GM21576 (cell line): ENCODE measurements around the gene EXTL2.
A peak's percentile ranks its signal among the peaks of the same experiment; 100 is the strongest.
"Not testable (repeated sequence)": the region's sequence is repeated elsewhere in the genome, so short reads cannot be mapped to it uniquely, and the experiment has no call there.

Experiments
- ATAC-seq: cut with Tn5 transposase; IDR thresholded peaks from one replicate; pipeline ENCODE4 v1.9.1; 2021; ENCODE audit warnings: mild to moderate bottlenecking, moderate library complexity; ENCODE audit not compliant: unreplicated experiment

Gene EXTL2, protein sequence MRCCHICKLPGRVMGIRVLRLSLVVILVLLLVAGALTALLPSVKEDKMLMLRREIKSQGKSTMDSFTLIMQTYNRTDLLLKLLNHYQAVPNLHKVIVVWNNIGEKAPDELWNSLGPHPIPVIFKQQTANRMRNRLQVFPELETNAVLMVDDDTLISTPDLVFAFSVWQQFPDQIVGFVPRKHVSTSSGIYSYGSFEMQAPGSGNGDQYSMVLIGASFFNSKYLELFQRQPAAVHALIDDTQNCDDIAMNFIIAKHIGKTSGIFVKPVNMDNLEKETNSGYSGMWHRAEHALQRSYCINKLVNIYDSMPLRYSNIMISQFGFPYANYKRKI

DNA sequence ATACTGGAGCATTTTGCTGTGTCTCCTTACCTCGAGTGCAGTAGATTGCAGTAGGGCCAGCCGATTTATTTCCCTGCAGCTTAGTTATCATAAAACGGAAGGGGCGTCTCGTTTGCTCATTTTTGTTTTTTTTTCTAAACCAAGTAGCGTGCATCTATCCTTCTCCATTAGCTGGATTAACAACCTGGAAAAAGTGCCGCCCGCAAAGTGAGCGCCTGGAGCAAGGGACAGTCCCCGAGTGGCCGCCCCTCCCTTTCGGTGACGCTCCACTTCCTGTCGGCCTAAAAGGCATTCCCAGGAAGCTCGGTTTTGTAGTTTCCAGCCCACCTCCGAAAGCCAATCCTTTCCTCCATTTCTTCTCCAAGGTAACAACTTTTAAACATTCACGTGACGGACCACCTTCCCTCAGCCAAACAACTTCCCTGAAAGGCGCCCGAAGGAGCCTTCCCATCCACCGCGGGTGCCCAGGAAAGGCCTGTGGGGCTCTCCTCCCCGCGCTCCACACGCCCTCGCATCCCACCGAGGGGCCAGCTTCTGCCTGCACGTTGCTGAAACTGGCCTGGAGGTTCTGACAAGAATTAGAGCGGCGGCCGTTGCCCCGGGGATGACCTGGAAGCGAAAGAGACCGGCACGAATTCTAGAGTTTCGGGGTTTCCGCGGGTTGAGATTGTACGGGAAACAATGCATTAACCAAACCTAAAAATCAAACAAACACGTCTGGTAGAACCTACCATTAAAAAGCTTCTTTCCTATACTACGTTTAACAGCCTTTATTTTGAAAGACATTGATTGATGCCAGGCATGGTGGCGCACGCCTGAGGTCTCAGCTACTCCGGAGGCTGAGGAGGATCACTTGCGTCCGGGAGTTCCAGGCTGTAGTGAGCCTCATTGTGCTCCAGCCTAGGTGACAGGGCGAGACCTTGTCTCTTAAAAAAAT, at the start of gene EXTL2:
TSS of gene EXTL2 (minus strand) at position 240 of the 937 bp plus-strand sequence. CDS start 6,085 bp downstream, outside the sequence.
- peak; percentile 40 for ATAC-seq

DNA sequence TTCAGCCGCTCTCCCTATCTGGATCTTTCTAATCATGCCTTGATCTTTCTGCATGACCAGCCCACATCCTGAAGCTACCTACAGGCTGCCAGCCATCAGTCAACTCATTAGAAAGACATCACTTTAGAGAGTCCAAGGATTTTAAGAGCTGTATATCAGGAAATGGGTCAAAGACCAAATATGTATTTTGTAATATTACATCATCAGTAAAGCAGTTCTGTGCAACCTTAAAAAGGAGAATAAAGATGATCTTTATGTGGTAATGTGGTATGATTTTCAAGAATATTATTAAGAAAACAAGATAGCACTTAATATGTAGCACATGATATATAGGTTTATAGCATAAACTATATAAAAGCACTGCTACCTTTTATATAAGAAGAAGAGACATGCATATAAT, 48.9 kb upstream of the EXTL2 start:
- ATAC-seq: no peak

DNA sequence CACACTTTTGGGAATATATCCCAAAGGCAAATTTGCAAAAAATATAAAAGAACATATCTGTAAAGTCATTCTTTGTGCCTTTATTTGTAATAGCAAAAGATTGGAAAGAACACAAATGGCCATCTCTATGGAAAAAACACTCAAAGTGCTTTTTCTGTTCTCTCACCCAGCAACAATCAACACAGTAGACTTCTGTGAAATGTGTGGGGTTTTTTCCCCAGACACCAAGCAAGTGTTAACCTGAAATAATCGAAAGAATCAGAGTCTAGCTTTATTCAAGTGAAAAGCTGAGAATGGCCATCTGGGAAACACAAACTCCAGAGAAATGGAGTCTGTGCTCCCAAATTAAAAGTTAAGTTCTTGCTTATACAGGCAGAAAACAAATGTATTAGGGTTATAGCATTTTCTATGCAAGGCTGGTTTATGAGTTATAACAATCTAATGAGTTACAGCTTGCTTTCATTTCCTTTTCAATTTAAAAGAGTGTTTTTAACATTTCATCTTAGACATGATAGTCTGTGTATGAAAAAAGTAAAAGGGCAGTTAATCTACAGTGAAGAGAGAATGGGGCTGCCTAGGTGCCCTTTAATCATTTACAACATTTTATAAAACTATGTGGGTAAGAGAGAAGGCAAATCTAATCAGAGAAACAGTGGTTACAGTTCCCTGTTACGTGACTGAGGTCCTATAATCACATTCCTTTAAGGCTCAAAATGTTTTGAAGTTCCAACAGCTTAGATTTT, 47.8 kb upstream of the EXTL2 start:
- no peak for ATAC-seq

DNA sequence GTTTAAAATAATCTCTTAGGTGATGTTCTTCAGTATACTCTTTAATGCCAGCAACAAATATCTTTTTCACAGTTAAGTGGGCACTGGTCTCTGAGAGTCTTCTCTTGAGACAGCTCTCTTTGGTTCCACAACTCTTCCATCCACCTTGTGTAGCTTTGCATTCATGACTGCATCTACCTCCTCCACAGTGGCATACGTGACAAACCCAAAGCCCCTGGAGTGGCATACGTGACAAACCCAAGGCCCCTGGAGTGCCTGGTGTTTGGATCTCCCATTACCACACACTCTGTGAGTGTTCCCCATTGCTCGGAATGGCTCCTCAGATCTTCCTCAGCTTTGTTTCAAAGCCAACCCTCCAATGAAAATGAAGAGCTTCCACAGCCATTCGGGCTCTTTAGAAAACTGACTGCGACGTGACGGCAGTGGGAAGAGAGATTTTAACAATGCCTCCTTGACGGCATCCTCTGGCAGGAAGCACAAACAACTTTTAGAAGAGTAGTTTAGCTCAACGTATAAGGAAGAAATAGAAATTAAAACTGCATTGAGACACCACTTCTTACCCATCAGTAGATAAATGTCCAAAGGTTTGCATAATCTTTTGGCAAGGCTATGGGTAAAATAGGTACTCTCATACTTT, 47.1 kb upstream of the EXTL2 start:
- ATAC-seq: no peak

DNA sequence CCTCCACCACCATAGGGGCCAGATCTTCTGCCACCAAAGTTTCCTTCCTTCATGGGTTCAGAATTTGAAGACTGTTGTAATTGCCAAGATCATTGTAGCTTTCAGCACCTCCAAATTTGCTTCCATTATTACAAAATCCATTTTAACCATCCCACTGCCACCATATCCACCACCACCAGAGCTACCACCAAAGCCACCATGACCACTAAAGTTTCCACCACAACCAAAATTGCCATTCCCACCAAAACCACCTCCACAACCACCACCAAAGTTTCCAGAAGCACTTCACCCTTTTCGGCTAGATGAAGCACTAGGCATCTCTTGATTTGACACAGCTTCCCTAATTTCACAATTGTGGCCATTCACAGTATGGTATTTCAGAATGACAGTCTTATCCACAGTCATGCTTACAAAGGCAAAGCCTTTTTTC, 46.5 kb upstream of the EXTL2 start:
- ATAC-seq: no peak

DNA sequence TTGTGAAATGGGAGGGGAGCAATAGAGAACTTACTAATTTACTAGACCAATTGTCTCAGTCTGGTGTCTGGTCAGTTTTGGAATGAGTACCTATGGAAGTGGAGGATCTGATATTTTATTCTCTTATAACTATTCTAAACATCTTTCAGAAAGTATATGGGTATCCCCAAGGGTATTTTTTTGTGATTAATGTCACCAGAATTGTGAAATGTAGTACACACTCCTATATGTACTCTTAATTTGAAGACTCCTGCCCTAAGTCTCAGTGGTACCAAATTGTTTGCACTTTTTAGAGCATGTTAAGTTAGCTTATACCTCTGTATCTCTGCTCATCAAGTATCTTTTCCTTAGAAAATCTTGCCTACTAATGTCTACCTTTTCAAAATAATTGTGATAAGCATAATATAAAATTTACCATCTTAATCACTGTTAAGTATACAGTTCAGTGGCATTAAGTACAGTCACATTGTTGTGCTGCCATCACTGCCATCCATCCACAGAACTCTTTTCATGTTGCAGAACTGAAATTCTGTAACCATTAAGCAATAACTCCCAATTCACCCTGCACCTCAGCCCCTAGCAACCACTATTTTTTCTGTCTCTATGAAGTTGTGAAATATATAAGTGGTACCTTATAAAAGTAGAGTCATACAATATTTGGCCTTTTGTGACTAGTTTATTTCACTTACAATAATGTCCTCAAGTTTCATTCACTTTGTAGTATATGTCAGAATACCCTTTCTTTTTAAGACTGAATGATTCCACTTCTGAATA, 41.7 kb upstream of the EXTL2 start:
- no peak for ATAC-seq

DNA sequence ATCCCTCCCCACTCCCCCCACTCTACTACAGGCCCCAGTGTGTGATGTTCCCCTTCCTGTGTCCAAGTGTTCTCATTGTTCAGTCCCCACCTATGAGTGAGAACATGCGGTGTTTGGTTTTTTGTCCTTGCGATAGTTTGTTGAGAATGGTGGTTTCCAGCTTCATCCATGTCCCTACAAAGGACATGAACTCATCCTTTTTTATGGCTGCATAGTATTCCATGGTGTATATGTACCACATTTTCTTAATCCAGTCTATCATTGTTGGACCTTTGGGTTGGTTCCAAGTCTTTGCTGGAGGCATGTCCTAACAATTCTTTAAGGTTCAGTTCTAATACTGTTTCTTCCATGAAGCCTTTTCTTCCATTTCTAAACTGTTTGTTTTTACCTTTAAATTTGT, 38.9 kb upstream of the EXTL2 start:
- not testable (repeated sequence) for ATAC-seq

DNA sequence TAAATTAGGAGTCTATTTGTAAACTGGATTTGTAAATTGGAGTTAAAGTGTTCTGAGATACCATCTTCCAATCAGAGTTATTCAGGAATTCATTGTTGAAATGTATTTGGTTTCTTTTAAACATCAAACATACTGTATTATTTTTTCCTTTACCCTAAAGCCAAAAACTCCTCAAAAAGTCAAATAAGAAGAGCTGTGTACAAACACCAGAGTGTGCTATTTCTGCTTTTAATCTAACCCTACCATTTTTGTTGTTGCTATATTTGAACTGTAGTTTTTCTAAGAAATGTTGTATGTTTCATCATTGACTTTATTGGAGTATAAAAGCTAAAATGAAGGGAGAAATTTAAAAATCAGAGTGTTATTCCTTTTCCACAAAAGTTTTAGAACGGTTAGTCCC, 37.1 kb upstream of the EXTL2 start:
- no peak for ATAC-seq

DNA sequence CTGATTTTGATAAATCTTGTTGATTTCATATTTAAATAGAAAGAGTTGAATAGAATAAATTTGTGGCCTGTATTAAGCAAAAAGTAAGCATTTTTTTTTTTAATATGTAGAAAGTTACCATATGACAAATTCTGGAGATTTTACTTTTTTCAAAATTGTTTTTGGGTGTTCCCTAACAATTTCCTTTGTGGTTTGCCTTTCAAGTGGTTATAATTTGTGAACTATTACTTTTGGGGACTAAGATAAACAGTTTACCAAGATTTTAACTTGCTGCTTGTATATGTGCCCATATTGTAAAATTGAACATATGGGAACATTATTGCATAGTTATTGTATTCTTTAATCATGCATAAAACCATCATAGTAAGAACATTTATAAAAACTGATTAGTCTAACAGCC, 35.9 kb upstream of the EXTL2 start:
- no peak for ATAC-seq

DNA sequence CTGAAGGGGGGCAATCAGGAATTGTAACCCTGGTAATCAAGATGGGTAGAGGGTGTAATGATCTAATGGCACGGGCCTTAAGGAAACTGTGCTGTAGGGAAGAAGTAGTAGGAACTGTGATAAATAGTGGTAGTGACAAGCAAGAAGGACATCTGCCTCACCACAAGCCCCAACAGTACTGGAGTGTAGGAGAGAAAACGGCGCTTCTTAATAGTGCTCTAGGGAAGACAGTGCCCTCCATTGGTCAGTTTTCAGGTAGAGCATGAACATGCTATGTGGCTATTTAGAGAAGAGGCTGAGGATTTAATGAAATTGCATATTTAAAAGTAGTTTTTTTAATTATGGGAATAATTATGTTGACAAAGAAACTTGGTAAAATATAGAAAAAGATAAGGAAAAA, 33.5 kb upstream of the EXTL2 start:
- ATAC-seq: no peak

DNA sequence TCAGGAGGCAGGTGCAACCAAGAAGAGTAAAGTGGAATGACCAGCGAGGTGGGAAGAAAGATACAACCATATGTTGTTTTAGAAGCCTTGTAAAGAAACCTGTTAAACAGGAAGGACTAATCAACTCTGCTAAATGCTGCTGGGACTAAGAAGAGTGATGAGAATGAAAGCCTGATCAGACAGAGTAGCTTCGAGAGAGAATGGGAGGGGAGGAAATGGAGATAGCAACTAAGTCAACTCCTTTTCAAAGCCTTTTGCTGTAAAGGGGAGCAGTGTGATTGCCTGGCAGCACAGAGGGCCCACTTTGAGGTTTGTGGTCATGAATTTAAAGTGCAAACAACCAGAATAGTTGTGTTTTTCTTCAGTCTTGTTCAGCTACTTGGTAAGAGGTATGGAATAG, 32.6 kb upstream of the EXTL2 start:
- peak; percentile 72 for ATAC-seq

DNA sequence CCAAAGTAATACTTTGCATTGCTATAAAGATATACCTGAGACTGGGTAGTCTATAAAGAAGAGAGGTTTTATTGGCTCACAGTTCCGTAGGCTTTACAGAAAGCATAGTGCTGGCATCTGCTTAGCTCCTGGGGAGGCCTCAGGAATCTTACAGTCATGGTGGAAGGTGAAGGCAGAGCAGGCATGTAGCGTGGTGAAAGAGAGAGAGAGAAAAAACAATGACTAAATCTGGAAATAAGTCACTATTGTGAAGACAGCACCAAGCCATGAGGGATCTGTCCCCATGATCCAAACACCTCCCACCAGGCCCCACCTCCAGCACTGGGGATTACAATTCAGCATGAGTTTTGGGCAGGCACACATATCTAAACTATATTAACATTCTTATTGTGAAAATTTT, 31.6 kb upstream of the EXTL2 start:
- ATAC-seq: no peak

DNA sequence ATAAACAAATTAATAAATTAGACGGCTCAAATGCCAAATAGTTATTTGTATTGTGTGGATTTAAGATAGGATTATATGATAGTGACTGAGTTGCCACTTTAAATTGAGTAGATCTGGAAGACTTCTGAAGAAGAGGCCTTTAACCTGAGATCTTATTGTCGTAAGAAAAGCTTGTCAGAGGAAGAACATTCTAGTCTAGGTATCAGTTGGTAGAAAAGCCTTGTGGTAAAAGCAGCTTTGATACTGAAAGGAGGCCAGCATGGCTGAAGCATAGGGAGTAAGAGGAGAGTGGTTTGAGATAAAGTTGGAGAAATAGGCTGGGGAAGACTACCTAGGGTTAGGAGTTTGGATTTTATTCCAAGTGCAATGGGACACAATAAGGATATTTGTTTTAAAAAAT, 30.3 kb upstream of the EXTL2 start:
- ATAC-seq: no peak

DNA sequence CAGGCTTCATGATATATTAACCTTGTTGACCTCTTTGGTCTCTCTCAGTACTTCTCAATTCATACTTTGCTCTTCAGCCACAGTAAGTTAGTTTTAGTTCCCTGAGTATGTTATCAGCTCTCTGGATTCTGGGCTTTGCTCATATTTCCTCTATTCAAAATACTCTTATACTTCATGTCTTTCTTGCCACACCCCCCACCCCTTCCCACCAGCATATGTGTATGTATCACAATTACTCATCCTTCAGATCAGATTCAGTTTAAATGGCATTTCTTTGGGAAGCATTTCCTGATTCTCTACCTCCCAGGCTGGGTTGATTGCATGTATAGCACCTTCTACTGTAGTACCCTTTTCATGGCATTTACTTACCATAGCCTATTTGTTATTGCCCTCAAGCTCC, 29.6 kb upstream of the EXTL2 start:
- no peak for ATAC-seq

DNA sequence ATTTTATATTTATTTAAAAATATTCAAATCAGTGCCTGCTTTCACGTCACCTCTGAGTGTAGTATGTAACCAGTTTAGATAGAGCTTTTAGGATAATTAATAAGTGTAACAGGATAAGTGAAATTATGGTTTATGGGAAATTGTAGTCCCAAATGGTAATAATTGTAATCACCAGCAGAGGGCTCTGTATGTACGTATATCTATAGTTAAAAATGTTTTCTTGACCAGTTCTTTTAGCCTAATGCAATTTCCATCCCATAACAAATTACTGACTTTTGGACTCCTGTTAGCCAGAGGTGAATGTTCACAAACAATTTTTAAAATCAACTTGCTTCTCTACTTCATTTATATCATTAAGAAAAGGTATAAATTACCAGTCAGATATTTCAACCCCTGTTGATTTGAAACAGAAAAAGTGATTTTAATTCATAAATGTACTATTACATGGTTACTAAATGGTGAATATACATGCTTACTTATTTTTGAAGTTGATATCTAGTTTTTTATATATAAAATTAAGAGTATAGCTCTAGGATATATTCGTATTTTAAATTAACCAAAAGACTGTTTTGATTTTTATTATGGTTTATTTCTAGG, 26.6 kb upstream of the EXTL2 start:
- ATAC-seq: no peak

DNA sequence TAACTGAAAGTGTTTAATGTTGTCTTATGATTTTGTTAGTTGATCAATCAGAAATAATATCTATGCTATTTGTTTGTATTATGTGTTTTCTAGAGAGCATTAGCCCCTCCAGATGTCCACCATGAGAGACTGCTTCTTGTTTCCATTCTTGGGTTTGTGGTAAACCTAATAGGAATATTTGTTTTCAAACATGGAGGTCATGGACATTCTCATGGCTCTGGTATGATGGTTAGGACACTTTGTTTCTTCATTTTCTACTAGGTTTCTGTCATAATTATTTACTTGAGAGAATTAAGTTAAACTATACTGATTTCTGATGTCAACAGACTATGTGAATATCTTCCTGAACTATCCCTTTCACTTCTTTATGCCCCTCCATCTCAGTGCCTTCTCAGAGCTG, 17.4 kb upstream of the EXTL2 start:
- ATAC-seq: no peak

DNA sequence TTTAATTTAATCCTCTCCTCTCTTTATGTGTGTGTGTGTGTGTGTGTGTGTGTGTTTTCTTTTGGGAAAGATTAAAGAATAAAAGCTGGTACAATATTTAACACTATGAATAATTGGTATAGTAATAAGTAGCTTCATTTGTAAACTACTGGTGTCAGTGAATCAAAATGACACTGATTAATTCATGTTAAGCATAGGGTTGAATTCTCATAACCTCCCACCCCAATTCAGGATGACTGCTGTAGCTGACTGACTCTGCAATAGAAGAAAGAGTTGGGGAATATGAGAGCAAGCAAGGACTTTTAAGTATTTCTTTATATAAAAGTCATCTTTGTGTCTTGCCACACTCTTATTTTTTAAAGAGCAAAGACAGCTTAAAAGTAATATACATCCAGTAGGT, 14.4 kb upstream of the EXTL2 start:
- no peak for ATAC-seq

DNA sequence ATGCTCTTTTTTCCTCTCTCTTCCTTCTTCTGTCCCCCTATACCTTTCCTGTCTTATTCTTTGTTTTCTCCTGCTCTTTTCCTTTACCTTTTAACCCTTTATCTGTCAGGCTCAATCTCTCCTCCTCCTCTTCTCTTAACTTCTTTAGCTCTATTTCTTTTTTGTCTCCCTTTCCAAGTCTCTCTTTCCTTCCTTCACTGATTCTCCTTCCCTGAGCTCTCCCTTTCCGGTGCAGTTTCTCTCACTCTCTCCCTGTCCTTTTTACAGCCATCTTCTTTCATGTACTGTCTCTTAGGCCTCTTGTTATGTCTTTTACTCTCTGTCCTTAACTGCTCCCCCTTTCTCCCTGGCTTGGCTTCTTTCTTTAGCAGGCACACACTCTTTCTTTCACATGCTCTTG, 13.2 kb upstream of the EXTL2 start:
- ATAC-seq: no peak

DNA sequence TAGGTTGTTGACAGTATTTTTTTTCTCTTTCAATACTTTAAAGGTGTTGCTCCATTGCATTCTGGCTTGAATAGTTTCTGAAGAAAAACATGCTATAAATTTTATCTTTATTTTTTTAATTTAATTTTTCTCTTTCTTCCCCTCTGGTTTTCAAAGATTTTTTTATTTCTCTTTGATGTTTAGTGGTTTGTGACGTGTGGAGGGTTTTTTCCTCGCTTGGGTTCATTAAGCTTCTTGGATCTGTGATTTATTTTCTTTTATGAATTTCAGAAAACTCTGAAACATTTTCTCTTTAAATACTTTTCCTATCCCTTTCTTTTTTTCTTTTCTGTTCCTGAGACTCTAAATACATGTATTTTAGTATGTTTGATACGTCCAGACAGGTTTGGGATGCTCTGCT, 10.5 kb upstream of the EXTL2 start:
- ATAC-seq: no peak

DNA sequence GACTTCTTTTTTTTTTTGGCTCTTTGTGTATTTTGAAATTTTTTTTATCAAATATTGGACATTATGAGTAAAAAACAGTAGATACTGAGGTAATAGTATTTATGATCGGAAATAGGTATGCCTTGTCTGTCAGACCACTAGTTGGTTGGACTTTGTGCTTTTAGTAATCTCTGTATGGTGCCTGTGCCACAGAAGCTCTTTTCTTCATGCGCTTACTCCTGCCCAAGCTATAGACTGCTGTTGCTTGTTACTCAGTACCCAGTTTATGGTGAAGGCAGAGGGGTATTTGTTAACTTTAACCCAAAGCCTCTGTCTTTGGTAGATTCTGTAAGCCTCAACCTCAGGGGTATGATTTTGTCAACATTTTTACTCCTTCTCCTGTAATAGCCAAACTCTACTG, 9.9 kb upstream of the EXTL2 start:
- no peak for ATAC-seq
